Ovary (tissue), 3 donors: ENCODE measurements around the gene PP2D1.
"Not testable (repeated sequence)": the region's sequence is repeated elsewhere in the genome, so short reads cannot be mapped to it uniquely, and the experiment has no call there.

Experiments
- CTCF ChIP-seq, 3 donors: fragments of 450-650 bp in 2 of 3; fragments of 200-600 bp in 1 of 3; IDR thresholded peaks; one replicate each; pipeline versions ENCODE4 v1.5.1 to v1.8.0; 2016 to 2022; ENCODE audit warnings: antibody characterized with exemption in 3 of 3, mild to moderate bottlenecking in 1 of 3
- EP300 ChIP-seq: sonication (generic); formaldehyde crosslinking; IDR thresholded peaks from one replicate; pipeline ENCODE4 v1.6.1; 2017; ENCODE audit warnings: antibody characterized with exemption
- POLR2A ChIP-seq: fragments of 450-650 bp; IDR thresholded peaks from one replicate; pipeline ENCODE4 v1.6.1; 2017; ENCODE audit warnings: antibody characterized with exemption, mild to moderate bottlenecking, moderate library complexity
- donor health status: DM: no; HTN: no; CAD: no.

GRCh38 chr3:20016076-20016475 lies 4.0 kb upstream of the PP2D1 start:
- not testable (repeated sequence) for TF ChIP-seq POLR2A; CTCF (IDR thresholded peaks at IDR 0.05); EP300
